Esophagus squamous epithelium (tissue), 4 donors: ENCODE measurements around the gene MYOZ3.

Source experiments
- CTCF ChIP-seq, 6 experiments: fragments of 450-650 bp in 4 of 6; fragments of 200-600 bp in 2 of 6; sonication (generic) in 2 of 6; IDR thresholded peaks; one replicate each; pipeline ENCODE4 v1.5.1; 2016 to 2019; ENCODE audit warnings: antibody characterized with exemption in 6 of 6, mild to moderate bottlenecking in 4 of 6, moderate library complexity in 4 of 6
- POLR2A ChIP-seq, 4 donors: fragments of 450-650 bp; IDR thresholded peaks; one replicate each; pipeline ENCODE4 v1.6.1; 2017; ENCODE audit warnings: antibody characterized with exemption in 4 of 4, mild to moderate bottlenecking in 4 of 4, moderate library complexity in 3 of 4

- TF ChIP-seq POLR2A (IDR thresholded peaks at IDR 0.05) (no peak), CTCF (IDR thresholded peaks at IDR 0.05) (no peak)
Measured at GRCh38 chr5:150651382-150651781, 9.7 kb upstream of the MYOZ3 start.
